ENCODE data around the gene ERBIN.

GRCh38 chr5:65882278-65882677 is 44.1 kb upstream of the ERBIN start:
- TF ChIP-seq CTCF (IDR thresholded peaks at IDR 0.05) = no peak
- TF ChIP-seq POLR2A (IDR thresholded peaks at IDR 0.05) = no peak

Data from esophagus squamous epithelium (tissue), 4 donors.